H1 (cell line): Measurements from ENCODE around the gene NPIPB8. TPM values are rescaled to one million over a fixed set of nuclear protein-coding genes. Genes with fewer than 3 reads are reported as not detected.

Experiments
- CTCF ChIA-PET: fragments of 300-600 bp; sonication (Branson Sonifier 250); formaldehyde crosslinking; loops from one replicate; lab custom pipeline; 2021; ENCODE audit not compliant: partially characterized antibody; lab: Charles Lee
- POLR2A ChIA-PET: fragments of 300-600 bp; sonication (Branson Sonifier 250); formaldehyde crosslinking; loops from one replicate; lab custom pipeline; 2021; ENCODE audit warnings: inconsistent platforms; ENCODE audit not compliant: partially characterized antibody; lab: Charles Lee
- DNase-seq, 2 experiments: peaks; one replicate each; pipeline versions ENCODE4 v3.0.0 to v3.0.0-alpha.2; 2010 to 2022; ENCODE audit warnings: low spot score in 2 of 2, low read depth in 1 of 2, mixed read lengths in 1 of 2
- FAIRE-seq: peaks from 2 replicates; lab custom pipeline; 2011; peaks lifted over from hg19 to GRCh38; lab: Jason Lieb, UNC
- H2AFZ ChIP-seq: 2 replicates; pipeline ENCODE4 v1.8.1; 2012; ENCODE audit warnings: low read length, inconsistent platforms
- H2AK5ac ChIP-seq: 2 replicates; pipeline ENCODE4 v1.6.1; 2013; ENCODE audit warnings: low read depth, low read length
- H2BK120ac ChIP-seq: replicated peaks from 2 replicates; pipeline ENCODE3; 2013; ENCODE audit warnings: low read depth, low read length, inconsistent platforms
- H2BK12ac ChIP-seq: 2 replicates; pipeline ENCODE4 v1.6.1; 2013; ENCODE audit warnings: low read depth, low read length
- H2BK15ac ChIP-seq: 2 replicates; pipeline ENCODE4 v1.6.1; 2013; ENCODE audit warnings: low read length
- H2BK20ac ChIP-seq: 2 replicates; pipeline ENCODE4 v1.6.1; 2013; ENCODE audit warnings: low read length
- H2BK5ac ChIP-seq: 2 replicates; pipeline ENCODE4 v1.6.1; 2013; ENCODE audit warnings: low read depth, low read length
- H3K14ac ChIP-seq: 2 replicates; pipeline ENCODE4 v1.6.1; 2013; ENCODE audit warnings: inconsistent platforms; ENCODE audit not compliant: insufficient read length
- H3K18ac ChIP-seq: 2 replicates; pipeline ENCODE4 v1.6.1; 2013; ENCODE audit warnings: low read length; ENCODE audit errors: extremely low read depth
- H3K23ac ChIP-seq: 2 replicates; pipeline ENCODE4 v1.6.1; 2013; ENCODE audit warnings: inconsistent platforms; ENCODE audit not compliant: insufficient read length
- H3K23me2 ChIP-seq: 2 replicates; pipeline ENCODE4 v1.6.1; 2013; ENCODE audit warnings: low read depth, low read length
- H3K27ac ChIP-seq: 2 replicates; pipeline ENCODE4 v1.6.1; 2011; ENCODE audit warnings: low read depth, low read length, inconsistent platforms
- H3K27me3 ChIP-seq, 4 experiments: replicated peaks in 1 of 4; 1 replicate in 1 of 4; 2 replicates in 3 of 4; pipeline versions ENCODE4 v1.6.1 to v1.8.1; 2011 to 2013; ENCODE audit warnings: low read length in 3 of 4, mild to moderate bottlenecking in 3 of 4, inconsistent platforms in 2 of 4, mixed read lengths in 2 of 4, moderate library complexity in 1 of 4; ENCODE audit not compliant: control insufficient read depth in 3 of 4, insufficient read depth in 3 of 4; ENCODE audit errors: extremely low read depth in 1 of 4
- H3K36me3 ChIP-seq, 4 experiments: 2 replicates each; pipeline versions ENCODE4 v1.6.1 to v1.8.1; 2011 to 2013; ENCODE audit warnings: mild to moderate bottlenecking in 4 of 4, low read length in 3 of 4, moderate library complexity in 2 of 4, control low read depth in 1 of 4, inconsistent platforms in 1 of 4; ENCODE audit not compliant: insufficient read depth in 4 of 4, control insufficient read depth in 2 of 4
- H3K4ac ChIP-seq: replicated peaks from 2 replicates; pipeline ENCODE3; 2013; ENCODE audit warnings: low read length, low read depth, mixed read lengths, inconsistent platforms; ENCODE audit not compliant: insufficient read length
- H3K4me1 ChIP-seq, 4 experiments: replicated peaks in 1 of 4; 1 replicate in 1 of 4; 2 replicates in 3 of 4; pipeline versions ENCODE4 v1.6.1 to v1.8.1; 2011 to 2013; ENCODE audit warnings: low read length in 3 of 4, inconsistent platforms in 2 of 4, mixed read lengths in 1 of 4; ENCODE audit not compliant: insufficient read depth in 4 of 4, control insufficient read depth in 3 of 4
- H3K4me2 ChIP-seq, 2 experiments: 2 replicates each; pipeline versions ENCODE4 v1.6.1 to v1.8.1; 2011 to 2013; ENCODE audit warnings: low read depth in 2 of 2, low read length in 2 of 2, control low read depth in 1 of 2, inconsistent platforms in 1 of 2, mild to moderate bottlenecking in 1 of 2; ENCODE audit not compliant: insufficient read depth in 1 of 2
- H3K4me3 ChIP-seq, 4 experiments: fragments of 200-600, 300-600 bp in 1 of 4; sonication (generic), shearing (Covaris generic), sonication (Bioruptor Twin) in 1 of 4; 2 replicates each; pipeline versions ENCODE4 v1.5.1 to v1.8.1; 2011 to 2016; ENCODE audit warnings: low read length in 4 of 4, low read depth in 3 of 4, control low read depth in 2 of 4, inconsistent platforms in 2 of 4, mild to moderate bottlenecking in 2 of 4, mixed read lengths in 1 of 4, moderate library complexity in 1 of 4; ENCODE audit not compliant: insufficient read depth in 2 of 4; ENCODE audit errors: extremely low read depth in 1 of 4
- H3K56ac ChIP-seq: replicated peaks from 2 replicates; pipeline ENCODE3; 2013; ENCODE audit warnings: low read depth, mild to moderate bottlenecking, mixed read lengths, low read length, inconsistent platforms; ENCODE audit not compliant: insufficient read length
- H3K79me1 ChIP-seq: 2 replicates; pipeline ENCODE4 v1.6.1; 2013; ENCODE audit warnings: low read depth, low read length, control low read depth
- H3K79me2 ChIP-seq, 2 experiments: 2 replicates each; pipeline versions ENCODE4 v1.6.1 to v1.8.1; 2012 to 2013; ENCODE audit warnings: low read length in 2 of 2, mild to moderate bottlenecking in 2 of 2, inconsistent platforms in 1 of 2; ENCODE audit not compliant: insufficient read depth in 2 of 2, control insufficient read depth in 1 of 2
- H3K9ac ChIP-seq, 4 experiments: replicated peaks in 1 of 4; 1 replicate in 1 of 4; 2 replicates in 3 of 4; pipeline versions ENCODE4 v1.6.1 to v1.8.1; 2011 to 2013; ENCODE audit warnings: low read depth in 3 of 4, low read length in 3 of 4, control low read depth in 2 of 4, mild to moderate bottlenecking in 2 of 4, moderate library complexity in 2 of 4, inconsistent platforms in 1 of 4; ENCODE audit errors: extremely low read depth in 1 of 4
- H3K9me3 ChIP-seq, 2 experiments: 2 replicates each; pipeline versions ENCODE4 v1.6.1 to v1.8.1; 2012 to 2013; ENCODE audit warnings: mild to moderate bottlenecking in 2 of 2, moderate library complexity in 2 of 2, control low read depth in 1 of 2, inconsistent platforms in 1 of 2, low read depth in 1 of 2, low read length in 1 of 2, mixed read lengths in 1 of 2; ENCODE audit not compliant: insufficient read depth in 2 of 2
- H4K20me1 ChIP-seq, 2 experiments: replicated peaks in 1 of 2; 2 replicates each; pipeline versions ENCODE3 to v1.8.1; 2011 to 2013; ENCODE audit warnings: inconsistent platforms in 2 of 2, low read length in 2 of 2, mild to moderate bottlenecking in 1 of 2; ENCODE audit not compliant: insufficient read depth in 2 of 2, control insufficient read depth in 1 of 2
- H4K5ac ChIP-seq: 2 replicates; pipeline ENCODE4 v1.6.1; 2013; ENCODE audit warnings: low read length, low read depth, mixed read lengths, inconsistent platforms; ENCODE audit not compliant: insufficient read length
- H4K8ac ChIP-seq: 2 replicates; pipeline ENCODE4 v1.8.0; 2013; ENCODE audit warnings: mild to moderate bottlenecking, moderate library complexity, low read length, inconsistent platforms; ENCODE audit not compliant: insufficient read depth; ENCODE audit errors: extremely low read depth
- H4K91ac ChIP-seq: replicated peaks from 2 replicates; pipeline ENCODE3; 2013; ENCODE audit warnings: low read length, mixed read lengths, inconsistent platforms; ENCODE audit not compliant: insufficient read length
- ATF3 ChIP-seq: IDR thresholded peaks from 2 replicates; pipeline ENCODE4 v1.6.1; 2011; ENCODE audit warnings: low read depth, mild to moderate bottlenecking, low read length; ENCODE audit not compliant: insufficient read depth
- BRCA1 ChIP-seq: IDR thresholded peaks from 2 replicates; pipeline ENCODE4 v1.6.1; 2012; ENCODE audit warnings: low read depth, low read length, improper control_type of control experiment
- EGR1 ChIP-seq: IDR thresholded peaks from 2 replicates; pipeline ENCODE4 v1.6.1; 2011; ENCODE audit warnings: low read depth, low read length, borderline replicate concordance
- FOSL1 ChIP-seq: IDR thresholded peaks from 2 replicates; pipeline ENCODE4 v1.6.1; 2011; ENCODE audit warnings: mild to moderate bottlenecking, low read depth, low read length, moderate library complexity; ENCODE audit not compliant: insufficient read depth
- HDAC2 ChIP-seq, 2 experiments: fragments of 300-600 bp in 1 of 2; sonication (generic) in 1 of 2; IDR thresholded peaks; 2 replicates each; pipeline ENCODE4 v1.6.1; 2011 to 2012; ENCODE audit warnings: low read depth in 2 of 2, low read length in 2 of 2, mild to moderate bottlenecking in 2 of 2, moderate library complexity in 2 of 2, borderline replicate concordance in 1 of 2, inconsistent platforms in 1 of 2
- JUND ChIP-seq: IDR thresholded peaks from 2 replicates; pipeline ENCODE4 v1.6.1; 2011; ENCODE audit warnings: mild to moderate bottlenecking, improper control_type of control experiment, low read length
- POLR2A ChIP-seq, 2 experiments: IDR thresholded peaks; 1 replicate in 1 of 2; 2 replicates in 1 of 2; pipeline ENCODE4 v1.6.1; 2011; ENCODE audit warnings: low read depth in 2 of 2, low read length in 2 of 2, mild to moderate bottlenecking in 2 of 2; ENCODE audit errors: control extremely low read depth in 1 of 2
- RAD21 ChIP-seq, 2 experiments: IDR thresholded peaks in 1 of 2; conservative IDR thresholded peaks in 1 of 2; 2 replicates each; pipeline ENCODE4 v1.6.1; 2011; ENCODE audit warnings: low read depth in 2 of 2, low read length in 2 of 2, improper control_type of control experiment in 1 of 2, inconsistent platforms in 1 of 2, mild to moderate bottlenecking in 1 of 2, moderate library complexity in 1 of 2
- RNF2 ChIP-seq: fragments of 200-900, 300-1000 bp; sonication (generic); IDR thresholded peaks from 2 replicates; pipeline ENCODE4 v1.7.1; 2016; ENCODE audit warnings: borderline replicate concordance, low read depth, mild to moderate bottlenecking, antibody characterized with exemption, low read length; ENCODE audit not compliant: poor library complexity, severe bottlenecking; ENCODE audit errors: missing control alignments
- SP1 ChIP-seq: IDR thresholded peaks from 2 replicates; pipeline ENCODE4 v1.6.1; 2011; ENCODE audit warnings: low read depth, low read length
- TAF1 ChIP-seq: IDR thresholded peaks from 2 replicates; pipeline ENCODE4 v1.6.1; 2011; ENCODE audit warnings: mild to moderate bottlenecking, low read depth, low read length
- TBP ChIP-seq: IDR thresholded peaks from 2 replicates; pipeline ENCODE4 v1.6.1; 2011; ENCODE audit warnings: low read depth, low read length, improper control_type of control experiment
- TEAD4 ChIP-seq: IDR thresholded peaks from 2 replicates; pipeline ENCODE4 v1.6.1; 2012; ENCODE audit warnings: low read depth, low read length, inconsistent platforms, mixed read lengths
- WGBS, 2 experiments: shearing (Covaris generic) in 1 of 2; methylation state at CpG; one replicate each; pipeline versions ENCODE4 v1.1.6 to v1.1.7; 2013 to 2015; ENCODE audit warnings: low lambda C conversion rate in 2 of 2, mixed read lengths in 2 of 2, inconsistent platforms in 1 of 2, low coverage in 1 of 2, missing lambda C conversion rate in 1 of 2; ENCODE audit not compliant: insufficient replicate concordance in 2 of 2, insufficient coverage in 1 of 2, insufficient read length in 1 of 2; ENCODE audit errors: extremely low coverage in 1 of 2, missing lambda C conversion rate in 1 of 2; 5-methylcytosine and 5-hydroxymethylcytosine counted together
- polyA plus RNA-seq, 7 experiments: library from polyadenylated mRNA; depleted of rRNA in 3 of 7; stranded (reverse) in 5 of 7; unstranded in 2 of 7; fragments of >200 nt in 5 of 7; fragments of 200-250 nt in 2 of 7; gene quantifications; 1 replicate in 5 of 7; 2 replicates in 1 of 7; 4 replicates in 1 of 7; pipeline versions ENCODE4 v1.2.1 to v1.2.3, GENCODE V29; 2011 to 2013; ENCODE audit warnings: missing spikeins in 2 of 7, mixed read lengths in 2 of 7
- total RNA-seq: library from RNA; stranded (reverse); fragmentation: NEBNext Ultra II Directional; extraction: Animal tissue kit (Norgen Biotek cat#: 25700); gene quantifications from 2 replicates; pipeline ENCODE4 v1.2.1, GENCODE V29; 2021

The NPIPB8 gene
- total and polyA plus RNA-seq, 2 of the 8 experiments (the other 6 are each of a cell fraction or from before 2014, with no cell fraction given): 0.05 TPM; not detected in 1

GRCh38 chr16:28616636-28617035 lies 21.2 kb upstream of the NPIPB8 start:
- Histone ChIP-seq H2AK5ac (no peak overlapping the region), H3K27ac (no peak overlapping the region), H3K4me2 (no peak overlapping the region), H4K91ac (peak overlapping the region; percentile 40), H4K5ac (no peak overlapping the region), H3K18ac (no peak overlapping the region), H2BK5ac (no peak overlapping the region), H2BK12ac (no peak overlapping the region), H3K9me3 (no peaks in the 10 kb centered on the region), H3K79me1 (no peaks in the 10 kb centered on the region), H4K20me1 (no peaks in the 10 kb centered on the region), H2BK20ac (no peak overlapping the region), H3K23me2 (no peaks in the 10 kb centered on the region), H3K27me3 (no peaks in the 10 kb centered on the region), H3K79me2 (no peaks in the 10 kb centered on the region), H3K4ac (no peak overlapping the region), H2AFZ (no peak overlapping the region), H3K23ac (no peak overlapping the region), H3K4me3 (no peak overlapping the region), H3K56ac (no peak overlapping the region), H3K14ac (no peak overlapping the region), H2BK15ac (0 out of 2 replicates have a peak overlapping the region, but pooled peaks have one; percentile 72), H3K9ac (no peak overlapping the region), H3K4me1 (peaks cover under 1 to 4% (median 2%) of the 10 kb centered on the region in 4 experiments; a peak in 4 of 7 replicates), H2BK120ac (no peak overlapping the region), H3K36me3 (no peaks in the 10 kb centered on the region), H4K8ac (no peak overlapping the region)
- POLR2A ChIA-PET: interaction anchor here (0.9 to 1.0 kb wide), 2 partner anchors 36 to 63 kb away, joined by 3 to 5 read pairs; partner anchors contain the start of gene SGF29
- no peak for DNase-seq
- WGBS, 2 experiments: 88% methylated on average over 7 of the region's 7 CpGs; no CpG with 5 or more reads in 1 of the 2 experiments
- FAIRE-seq: no peak
- CTCF ChIA-PET: interaction anchor here (0.6 to 2.6 kb wide), 12 partner anchors 9 to 1539 kb away, joined by 3 to 7 read pairs (median 3); no protein-coding TSS in a partner anchor
- TF ChIP-seq TEAD4 (no peak), POLR2A (IDR thresholded peaks at IDR 0.05; ENCODE audit: control extremely low read depth in 1 of 2, low read depth in 2 of 2, low read length in 2 of 2) (no peak), ATF3 (no peak), EGR1 (no peak), RAD21 (IDR thresholded peaks at IDR 0.05 in 1 of 2, conservative IDR thresholded peaks at IDR 0.05 in 1 of 2; ENCODE audit: low read depth in 2 of 2, low read length in 2 of 2) (no peak), SP1 (no peak), HDAC2 (IDR thresholded peaks at IDR 0.05; ENCODE audit: borderline replicate concordance in 1 of 2, low read depth in 2 of 2, low read length in 2 of 2) (no peak), RNF2 (no peak), TBP (no peak), FOSL1 (no peak), JUND (no peak), BRCA1 (no peak), TAF1 (no peak)
